ENCODE measurements around the gene INO80C.

The INO80C gene, protein sequence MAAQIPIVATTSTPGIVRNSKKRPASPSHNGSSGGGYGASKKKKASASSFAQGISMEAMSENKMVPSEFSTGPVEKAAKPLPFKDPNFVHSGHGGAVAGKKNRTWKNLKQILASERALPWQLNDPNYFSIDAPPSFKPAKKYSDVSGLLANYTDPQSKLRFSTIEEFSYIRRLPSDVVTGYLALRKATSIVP

DNA sequence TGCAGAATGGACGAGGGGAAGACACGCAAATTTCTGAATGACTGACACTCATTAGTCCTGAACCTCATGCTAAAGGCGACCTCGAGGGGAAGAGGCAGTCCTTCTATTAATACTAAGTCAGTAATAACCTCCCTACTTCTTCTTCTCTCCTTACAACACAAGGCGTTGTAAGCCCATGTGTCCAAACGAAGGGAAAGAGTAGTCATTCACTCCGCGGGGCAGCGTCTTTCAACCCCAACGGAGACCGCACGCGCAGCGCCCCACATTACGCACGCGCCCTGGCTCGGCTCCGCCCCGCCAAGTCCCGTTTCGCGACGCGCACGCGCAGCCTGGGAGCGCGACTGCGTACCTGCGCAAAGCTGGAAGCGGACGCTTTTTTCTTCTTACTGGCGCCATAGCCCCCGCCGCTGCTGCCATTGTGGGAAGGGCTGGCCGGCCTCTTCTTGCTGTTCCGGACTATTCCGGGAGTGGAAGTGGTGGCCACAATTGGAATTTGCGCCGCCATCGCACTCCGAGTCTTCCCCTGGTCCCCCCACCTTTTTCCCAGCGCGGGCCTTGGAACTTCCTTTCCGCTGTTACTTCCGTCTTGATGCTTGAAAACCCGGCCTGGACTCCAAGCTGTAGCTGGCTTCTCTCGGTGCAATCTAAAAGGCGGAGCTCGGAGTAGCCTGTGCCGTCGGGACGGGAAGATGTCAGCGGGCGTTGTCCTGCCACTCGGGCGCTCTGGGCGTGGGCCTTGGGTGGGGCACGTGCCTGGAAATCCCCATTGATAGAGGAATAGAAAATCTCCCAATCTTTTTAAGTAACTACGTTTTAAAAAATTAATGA, at the start of gene INO80C:
TSS of gene INO80C (minus strand) at position 591 of the 828 bp plus-strand sequence. CDS start at position 505, 86 bp downstream.
- DNase-seq (ENCODE audit: low read depth in 3 of 3): peak; percentile 80 to 90 (median 88)

DNA sequence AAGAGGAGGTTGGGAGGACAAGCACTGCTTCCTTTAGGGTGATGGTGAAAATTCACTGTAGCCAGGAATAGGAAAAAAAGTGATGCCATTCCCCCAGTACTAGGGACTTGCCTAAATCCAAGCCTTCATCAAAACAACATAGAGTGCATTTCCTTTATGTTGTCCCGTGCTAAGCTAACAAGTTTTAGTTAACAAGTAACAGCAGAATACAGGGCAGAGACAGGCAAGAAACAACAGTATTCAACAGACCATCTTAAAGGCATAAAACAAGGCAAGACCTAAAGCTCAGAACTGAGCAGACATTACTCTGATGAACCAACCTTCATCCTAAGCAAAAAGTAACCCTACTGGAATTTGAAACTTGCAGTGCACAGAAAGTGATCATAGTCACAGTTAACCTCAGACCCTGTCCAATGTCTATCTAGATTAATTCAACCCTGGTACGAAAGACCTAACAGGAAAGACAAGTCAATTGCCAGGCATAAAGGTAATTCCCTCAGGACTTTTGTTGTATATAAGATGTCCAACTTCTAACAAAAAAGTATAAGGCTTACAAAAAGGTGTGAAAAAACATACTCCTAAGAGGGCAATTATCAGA, 49.3 kb upstream of the INO80C start:
- no peak for DNase-seq (ENCODE audit: low read depth in 3 of 3)

DNA sequence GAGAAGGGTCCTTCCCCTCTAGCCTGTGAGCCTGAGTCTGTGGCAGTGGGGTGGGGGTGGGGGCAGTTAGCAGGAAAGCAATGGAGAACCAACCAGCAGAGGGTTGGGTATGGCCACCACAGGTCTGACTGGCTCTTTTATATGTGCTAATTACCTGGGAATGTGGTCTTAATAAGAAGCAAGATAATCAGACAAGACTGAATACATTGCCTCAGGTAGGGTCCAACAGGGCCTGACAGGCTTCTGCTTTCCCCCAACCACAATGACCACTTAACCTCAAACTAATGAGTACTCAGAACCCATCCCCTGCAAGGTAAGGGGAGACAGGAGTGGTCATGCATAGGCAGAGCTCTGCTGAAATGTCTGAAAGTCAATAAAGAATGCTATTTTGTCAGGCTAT, 44.6 kb upstream of the INO80C start:
- no peak for DNase-seq (ENCODE audit: low read depth in 3 of 3)

DNA sequence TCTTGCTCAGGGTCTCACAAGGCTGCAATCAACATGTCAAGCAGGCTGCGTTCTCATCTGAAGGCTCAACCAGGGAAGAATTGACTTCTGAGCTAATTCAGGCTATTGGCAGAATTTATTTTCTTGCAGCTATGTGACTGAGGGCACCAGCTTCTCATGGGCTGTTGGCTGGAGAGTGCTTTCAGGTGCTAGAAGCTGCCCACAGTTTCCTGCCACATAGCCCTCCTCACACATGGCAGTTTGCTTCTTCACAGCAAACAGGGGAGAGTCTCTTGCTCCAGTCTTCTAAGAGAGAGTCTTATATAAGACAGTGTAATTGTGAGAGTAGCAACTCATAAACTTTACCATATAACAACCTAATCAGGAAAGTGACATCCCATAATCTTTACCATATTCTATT, 37.5 kb upstream of the INO80C start:
- no peak for DNase-seq (ENCODE audit: low read depth in 3 of 3)

DNA sequence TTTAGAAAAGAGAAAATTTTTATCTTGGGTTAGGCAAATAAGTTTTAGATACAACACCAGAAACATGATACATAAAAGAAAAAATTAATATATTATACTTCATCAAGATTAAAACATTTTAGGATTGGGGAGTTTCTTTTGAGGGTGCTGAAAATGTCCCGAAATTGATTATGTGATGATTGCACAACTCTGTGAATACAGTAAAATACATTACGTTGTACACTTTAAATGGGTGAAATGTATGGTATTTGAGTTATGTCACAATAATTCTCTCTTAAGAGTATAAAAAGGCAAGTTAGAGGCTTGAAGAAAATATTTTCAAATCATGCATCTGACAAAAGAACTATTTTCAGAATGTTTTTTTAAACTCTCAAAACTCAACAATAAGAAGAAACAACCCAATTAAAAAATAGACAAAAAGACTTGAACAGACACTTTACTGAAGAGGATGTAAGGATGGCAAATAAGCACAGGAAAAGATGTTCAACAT, 36.2 kb upstream of the INO80C start:
- DNase-seq (ENCODE audit: low read depth in 3 of 3): no peak

DNA sequence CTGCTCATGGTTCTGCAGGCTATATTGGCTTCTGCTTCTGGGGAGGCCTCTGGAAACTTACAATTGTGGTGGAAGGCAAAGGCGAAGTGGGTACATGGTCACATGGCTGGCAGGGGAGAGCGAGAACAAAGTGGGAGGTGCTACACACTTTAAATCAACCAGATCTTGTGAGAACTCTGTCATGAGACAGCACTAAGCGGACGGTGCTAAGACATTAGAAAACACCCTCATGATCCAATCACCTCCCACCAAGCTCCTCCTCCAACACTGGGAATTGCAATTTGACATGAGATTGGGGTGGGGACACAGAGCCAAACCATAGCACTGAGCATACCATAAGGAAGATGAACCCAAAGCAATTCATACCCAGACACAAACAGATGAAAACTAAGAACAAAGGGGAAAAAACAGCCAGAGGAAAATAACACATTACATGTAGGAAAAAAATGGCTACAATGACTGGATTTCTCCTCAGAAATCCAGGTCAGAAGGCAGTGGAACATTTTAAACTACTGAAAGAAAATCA, 31.1 kb upstream of the INO80C start:
- no peak for DNase-seq (ENCODE audit: low read depth in 3 of 3)

DNA sequence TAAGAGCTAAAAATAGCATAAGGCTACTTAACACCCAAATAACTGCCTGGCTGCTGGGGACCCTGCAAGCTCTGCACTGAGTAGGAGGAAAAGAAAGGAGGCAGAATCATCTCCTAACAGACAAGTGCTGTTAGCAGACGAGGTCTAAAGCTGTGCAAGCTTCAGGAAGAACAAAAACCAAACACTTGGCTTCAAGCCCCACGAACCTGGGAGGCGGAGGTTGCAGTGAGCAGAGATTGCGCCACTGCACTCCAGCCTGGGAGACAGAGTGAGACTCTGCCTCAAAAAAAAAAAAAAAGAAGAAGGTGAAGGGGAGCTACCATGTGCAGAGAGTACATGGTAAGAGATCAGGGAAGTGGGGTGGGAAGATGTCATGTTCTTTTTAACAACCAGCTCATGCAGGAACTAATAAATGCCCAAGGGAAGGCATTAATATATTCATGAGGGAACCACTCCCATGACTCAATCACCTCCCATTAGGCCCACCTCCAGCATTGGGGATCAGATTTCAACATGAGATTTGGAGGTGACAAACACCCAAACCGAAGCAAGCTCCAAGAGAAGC, 28.8 kb upstream of the INO80C start:
- no peak for DNase-seq (ENCODE audit: low read depth in 3 of 3)

DNA sequence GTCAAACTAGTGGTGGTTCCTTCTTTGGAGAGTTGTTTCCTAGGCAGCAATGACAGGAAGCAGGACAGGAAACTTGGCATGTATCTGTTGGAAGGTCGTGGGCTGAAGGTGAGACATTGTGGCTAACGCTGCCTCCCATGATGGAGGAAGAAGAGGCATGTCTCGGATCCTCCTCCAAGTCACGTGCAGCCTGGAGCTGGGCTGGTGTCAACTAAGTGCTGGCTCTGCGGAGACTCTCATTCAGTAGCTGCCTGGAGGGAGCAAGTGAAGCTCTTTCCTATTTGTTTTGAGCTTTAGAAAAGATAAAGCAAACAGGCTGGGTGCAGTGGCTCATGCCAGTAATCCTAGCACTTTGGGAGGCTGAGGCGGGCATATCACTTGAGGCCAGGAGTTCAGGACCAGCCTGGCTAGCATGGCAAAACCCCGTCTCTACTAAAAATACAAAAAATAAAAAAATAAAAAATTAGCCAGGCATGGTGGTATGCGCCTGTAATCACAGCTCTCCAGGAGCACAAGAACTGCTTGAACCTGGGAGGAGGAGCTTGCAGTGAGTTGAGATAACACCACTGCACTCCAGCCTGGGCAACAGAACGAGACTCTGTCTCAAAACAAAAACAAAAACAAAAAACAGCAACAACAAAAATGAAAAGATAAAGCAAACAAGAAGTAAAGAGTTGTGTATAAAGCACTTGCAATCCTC, 28.2 kb upstream of the INO80C start:
- no peak for DNase-seq (ENCODE audit: low read depth in 3 of 3)

DNA sequence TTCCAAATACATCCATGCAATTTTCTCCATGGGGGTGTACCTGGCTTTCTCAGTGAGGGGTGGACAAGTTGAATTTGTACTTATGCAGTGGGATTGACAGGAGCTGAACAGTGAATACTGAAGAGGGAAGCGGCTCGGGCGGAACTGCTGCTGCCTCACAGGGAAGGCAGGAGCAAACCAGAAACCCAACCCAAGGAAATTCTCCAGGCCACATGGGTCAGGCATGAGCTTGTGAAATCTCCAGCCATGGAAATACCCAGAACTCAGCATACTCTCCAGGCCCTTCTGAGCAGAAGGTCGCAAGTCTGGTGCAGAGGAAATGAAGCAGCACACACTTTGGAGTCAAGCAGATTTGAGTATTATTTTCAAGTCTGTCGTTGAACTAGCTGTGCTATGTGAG, 26.5 kb upstream of the INO80C start:
- no peak for DNase-seq (ENCODE audit: low read depth in 3 of 3)

DNA sequence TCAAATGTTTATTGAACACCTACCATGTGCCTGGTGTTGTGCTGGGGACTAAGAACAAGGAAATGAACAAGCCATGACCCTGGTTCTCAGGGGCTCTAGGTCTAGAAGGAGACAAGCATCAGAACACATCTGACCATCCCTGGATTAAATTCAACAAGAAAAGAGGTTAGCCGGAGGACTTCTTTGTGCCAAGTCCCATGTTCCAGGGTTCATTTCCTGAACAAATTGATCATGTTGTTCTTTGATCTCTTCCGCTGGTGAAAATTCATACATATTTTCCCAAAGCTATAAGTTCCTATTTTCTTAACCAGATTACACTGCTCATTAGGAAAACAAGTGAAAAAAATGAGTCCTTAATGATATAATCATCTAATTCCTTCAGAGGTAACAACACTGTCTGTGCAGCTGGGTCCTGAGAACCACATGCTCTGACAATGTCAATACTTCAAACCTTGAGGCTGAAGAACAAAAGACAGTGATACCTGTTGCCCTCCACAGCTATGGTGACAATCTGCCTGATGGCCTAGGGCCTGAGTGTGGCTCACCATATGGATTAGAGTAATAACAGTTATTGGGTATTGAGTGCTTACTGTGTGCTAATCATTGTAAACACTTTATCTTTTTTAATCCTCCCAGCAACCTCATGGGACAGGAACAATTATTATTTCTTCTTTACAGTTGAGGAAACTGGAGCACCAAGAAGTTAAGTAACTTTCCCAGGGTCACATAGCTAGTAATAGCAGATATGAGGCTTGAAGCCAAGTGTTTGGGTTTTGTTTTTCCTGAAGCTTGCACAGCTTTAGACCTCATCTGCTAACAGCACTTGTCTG, 24.6 kb upstream of the INO80C start:
- no peak for DNase-seq (ENCODE audit: low read depth in 3 of 3)

DNA sequence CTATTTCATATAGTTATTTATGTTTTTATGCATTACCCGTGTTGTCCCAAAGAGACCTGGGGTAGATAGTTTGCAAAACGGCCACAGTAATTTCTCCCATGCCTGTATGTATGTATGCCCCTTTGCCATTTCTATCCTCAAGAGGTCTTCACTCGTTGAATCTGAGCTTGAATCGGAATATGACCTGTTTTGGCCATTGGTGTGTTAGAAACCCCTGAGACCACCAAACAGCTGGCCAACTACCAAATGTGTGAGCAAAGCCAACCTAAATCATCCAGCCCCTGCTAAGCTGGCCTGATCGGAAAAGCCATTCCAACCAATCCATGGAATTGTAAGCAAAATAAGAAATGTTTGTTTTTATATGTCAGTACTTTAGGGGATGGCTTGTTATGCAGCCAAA, 23.4 kb upstream of the INO80C start:
- no peak for DNase-seq (ENCODE audit: low read depth in 3 of 3)

DNA sequence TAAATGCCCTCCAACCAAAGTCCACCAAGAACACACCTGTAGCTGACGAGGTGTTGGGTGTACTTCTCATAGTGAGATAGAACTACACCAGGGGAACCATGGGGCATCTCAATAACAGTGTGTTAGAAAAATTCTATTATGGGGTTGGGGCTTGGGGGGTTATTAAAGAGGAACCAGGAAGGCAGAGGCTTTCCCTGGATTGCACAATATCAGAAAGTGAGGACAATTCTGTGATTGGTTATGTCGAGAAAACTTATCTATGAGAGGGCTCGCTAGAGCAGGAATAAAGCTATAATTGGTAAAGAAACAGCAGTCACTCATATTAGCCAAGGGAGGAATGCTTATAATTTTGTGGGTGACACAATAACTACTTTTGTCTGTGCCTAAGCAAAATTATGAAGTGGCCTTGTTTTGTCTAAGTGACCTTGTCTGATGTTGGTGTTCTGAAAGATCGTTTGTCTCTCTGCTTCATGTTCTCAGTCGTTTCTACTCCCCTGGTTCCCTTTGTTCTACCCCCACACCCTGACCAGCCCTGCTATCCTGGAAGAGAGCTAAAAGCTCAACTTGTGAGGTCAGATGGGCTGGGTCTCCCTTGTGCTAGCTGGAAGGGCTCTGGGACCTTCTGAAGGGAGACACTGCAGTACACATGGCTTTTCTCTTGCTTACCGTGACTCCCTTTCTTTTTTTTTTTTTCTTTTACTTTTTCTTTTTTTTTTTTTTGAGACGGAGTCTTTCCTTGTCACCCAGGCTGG, 21.6 kb upstream of the INO80C start:
- no peak for DNase-seq (ENCODE audit: low read depth in 3 of 3)

DNA sequence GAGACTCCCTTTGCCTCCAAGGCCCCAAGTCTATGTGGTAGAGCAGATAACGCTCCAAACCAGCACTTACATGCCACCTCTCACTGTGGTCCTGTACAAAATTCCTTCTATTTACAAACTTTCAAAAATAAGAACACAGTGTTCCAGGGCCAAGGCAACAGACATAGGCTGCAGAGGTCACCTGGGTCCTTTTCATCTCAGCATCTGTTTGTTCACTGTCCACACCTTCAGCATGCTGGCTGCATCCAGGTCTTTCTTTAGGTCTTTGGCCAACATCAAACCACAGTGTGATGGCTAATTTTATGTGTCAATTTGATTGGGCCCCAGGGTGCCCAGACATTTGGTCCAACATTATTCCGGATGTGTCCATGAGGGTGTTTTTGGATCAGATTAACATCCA, 20.0 kb upstream of the INO80C start:
- DNase-seq (ENCODE audit: low read depth in 3 of 3): no peak

DNA sequence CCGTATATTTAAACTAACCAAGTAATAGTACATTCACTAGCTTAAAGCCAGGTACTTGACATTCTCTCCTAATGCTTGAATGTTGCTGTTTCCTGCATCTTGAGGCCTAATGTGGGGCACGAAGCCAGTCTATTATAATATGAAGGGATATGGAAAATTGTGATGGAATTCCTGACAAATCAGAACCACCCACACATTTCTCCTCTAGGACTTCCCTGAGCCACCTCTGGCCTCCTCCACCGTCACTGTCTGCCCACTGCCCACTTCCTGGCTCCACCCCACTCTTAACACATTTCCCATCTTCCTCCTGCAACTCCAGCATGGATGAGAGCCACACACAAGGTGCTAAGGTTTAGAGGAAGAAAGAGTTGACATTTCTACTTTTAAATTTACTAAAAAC, 19.0 kb upstream of the INO80C start:
- no peak for DNase-seq (ENCODE audit: low read depth in 3 of 3)

DNA sequence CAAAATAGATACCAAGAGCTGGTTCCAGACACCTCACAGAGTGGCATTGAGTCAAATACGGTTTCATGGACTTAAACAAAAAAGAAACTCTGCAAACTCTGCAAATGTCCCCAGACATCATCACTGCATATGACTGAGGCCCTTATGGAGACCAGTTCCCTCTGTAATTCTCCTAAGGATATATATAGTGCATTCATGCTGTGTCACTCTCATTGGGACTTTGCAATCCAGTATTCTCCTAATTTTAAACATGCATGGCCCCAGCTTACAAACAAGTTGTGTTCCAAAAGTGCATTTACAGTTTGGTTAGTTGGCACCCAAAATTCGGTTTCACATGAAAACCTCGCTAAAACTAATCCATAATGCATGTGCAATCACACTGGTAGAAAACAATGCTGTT, 18.6 kb upstream of the INO80C start:
- no peak for DNase-seq (ENCODE audit: low read depth in 3 of 3)

DNA sequence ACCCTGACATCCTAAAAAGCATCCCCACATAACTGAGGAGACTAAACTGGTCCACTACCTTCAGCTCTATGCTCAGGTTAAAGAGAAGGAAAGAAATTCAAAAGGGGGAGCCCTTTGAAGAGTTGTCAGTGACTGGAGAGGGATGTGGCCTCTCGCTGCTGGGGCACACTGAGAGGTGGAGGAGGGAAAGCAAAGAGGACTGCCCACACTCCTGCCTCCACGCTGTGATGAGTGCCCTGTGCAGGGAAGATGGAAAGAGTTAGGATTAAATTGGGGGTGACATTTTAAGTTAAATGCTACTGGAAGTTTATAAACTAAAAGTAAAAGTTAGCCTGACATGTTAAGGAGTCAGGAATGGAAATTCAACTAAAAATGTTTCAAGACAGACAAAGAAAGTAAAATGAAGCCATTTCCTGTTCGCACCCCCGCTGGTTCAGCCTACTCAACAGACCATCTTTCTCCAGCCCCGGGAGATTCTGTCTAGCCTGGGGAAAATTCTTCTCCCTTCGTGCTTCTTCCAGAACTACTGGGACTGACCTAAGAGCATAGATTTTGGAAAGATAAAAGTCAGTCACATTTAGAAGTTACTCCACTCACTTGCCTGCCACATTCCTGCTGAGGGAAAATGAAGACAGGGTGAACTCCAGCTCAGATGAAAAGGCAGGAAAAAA, 17.8 kb upstream of the INO80C start:
- no peak for DNase-seq (ENCODE audit: low read depth in 3 of 3)

DNA sequence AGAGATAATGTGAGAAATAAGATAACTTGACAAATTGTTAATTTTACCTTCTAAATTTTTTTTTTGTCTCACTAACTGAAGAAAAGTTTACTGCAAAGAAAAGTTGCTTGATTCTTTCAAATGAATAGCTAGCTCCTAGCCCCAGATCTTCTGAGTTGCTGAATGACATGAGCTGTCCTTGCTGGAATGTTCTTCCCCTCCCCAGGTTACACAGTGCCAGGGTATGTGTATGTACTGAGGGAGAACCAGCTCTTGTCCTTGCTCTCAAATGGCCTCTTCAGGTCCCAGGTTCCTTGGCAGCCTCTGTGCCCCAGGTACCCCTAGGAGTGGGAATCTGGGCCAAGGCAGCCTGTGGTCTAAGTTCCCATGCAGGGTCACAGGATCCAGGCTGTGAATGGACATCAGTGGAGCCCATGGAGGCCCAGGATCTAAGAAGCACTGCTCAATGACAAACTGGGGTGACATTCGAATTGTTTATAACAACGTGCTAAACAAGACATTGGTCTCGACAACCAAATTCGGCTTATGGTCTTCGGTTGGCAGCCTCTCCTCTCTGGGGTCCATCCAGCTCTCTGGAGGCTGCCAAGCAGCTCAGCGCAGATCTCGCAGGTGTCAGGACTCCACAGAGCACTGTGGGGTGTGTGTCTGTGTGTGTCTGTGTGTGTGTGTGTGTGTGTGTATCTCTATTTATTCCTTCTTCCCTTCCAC, 17.1 kb upstream of the INO80C start:
- DNase-seq (ENCODE audit: low read depth in 3 of 3): no peak

DNA sequence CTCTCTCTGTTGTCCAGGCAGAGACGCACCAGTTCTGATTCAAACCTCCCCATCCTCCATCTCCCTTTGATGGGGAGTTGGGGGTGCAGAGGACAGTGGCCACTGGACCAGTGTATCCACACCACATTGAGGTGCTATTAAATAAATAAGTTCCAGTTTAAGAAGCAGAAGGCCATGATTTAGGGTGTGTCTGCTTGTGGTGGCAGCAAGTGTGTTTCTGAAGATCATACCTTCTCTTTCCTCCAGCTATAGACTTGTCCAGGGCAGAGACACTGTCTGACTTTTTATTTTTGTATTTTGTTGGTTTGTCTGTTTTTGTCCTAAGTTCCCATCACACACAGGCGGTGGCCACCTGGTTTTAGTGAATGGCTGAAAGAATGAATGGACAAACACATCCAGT, 16.5 kb upstream of the INO80C start:
- DNase-seq (ENCODE audit: low read depth in 3 of 3): no peak

Measured in stimulated activated CD4-positive, alpha-beta T cell treated with anti-CD3 and anti-CD28 coated beads, TNF-alpha, amount 100 ng/mL, for 24 hours (primary cell).